Loucy (cell line): ENCODE results near the gene PRDX1.

ENCODE experiments used
- H2AFZ ChIP-seq: fragments of 200-600 bp; sonication (generic); 2 replicates; pipeline ENCODE4 v1.6.0; 2016; ENCODE audit warnings: antibody characterized with exemption, mild to moderate bottlenecking, low read length, moderate library complexity
- H3F3A ChIP-seq: fragments of 200-600 bp; 2 replicates; pipeline ENCODE4 v1.6.0; 2016; ENCODE audit warnings: antibody characterized with exemption, low read depth, mild to moderate bottlenecking
- H3K27me3 ChIP-seq: fragments of 200-600 bp; sonication (generic); 2 replicates; pipeline ENCODE4 v1.6.1; 2014; ENCODE audit warnings: low read length, mild to moderate bottlenecking; ENCODE audit not compliant: insufficient read depth, poor library complexity, severe bottlenecking
- H3K36me3 ChIP-seq: fragments of 200-600 bp; sonication (generic); 2 replicates; pipeline ENCODE4 v1.6.1; 2016; ENCODE audit warnings: low read length; ENCODE audit not compliant: insufficient read depth
- H3K4me1 ChIP-seq: fragments of 200-600 bp; sonication (generic); 2 replicates; pipeline ENCODE4 v1.5.1; 2014; ENCODE audit warnings: low read length, mild to moderate bottlenecking; ENCODE audit not compliant: insufficient read depth, poor library complexity, severe bottlenecking
- H3K4me2 ChIP-seq: fragments of 200-600 bp; sonication (generic); 2 replicates; pipeline ENCODE4 v1.6.0; 2014; ENCODE audit warnings: antibody characterized with exemption, low read length, low read depth, mild to moderate bottlenecking; ENCODE audit not compliant: poor library complexity, severe bottlenecking
- H3K4me3 ChIP-seq: fragments of 200-600 bp; sonication (generic); 2 replicates; pipeline ENCODE4 v1.5.1; 2014; ENCODE audit warnings: low read length, mild to moderate bottlenecking, mixed read lengths; ENCODE audit not compliant: poor library complexity, severe bottlenecking
- H3K79me2 ChIP-seq: fragments of 200-600 bp; sonication (generic); 2 replicates; pipeline ENCODE4 v1.6.1; 2014; ENCODE audit warnings: low read length; ENCODE audit not compliant: insufficient read depth
- H3K9ac ChIP-seq: fragments of 200-600 bp; sonication (generic); 2 replicates; pipeline ENCODE4 v1.6.0; 2014; ENCODE audit warnings: mild to moderate bottlenecking, low read depth, low read length, moderate library complexity; ENCODE audit not compliant: poor library complexity, severe bottlenecking
- H3K9me2 ChIP-seq: fragments of 200-600 bp; sonication (generic); replicated peaks from 2 replicates; pipeline ENCODE4 v1.6.1; 2016; ENCODE audit warnings: low read depth, low read length, mixed read lengths
- H3K9me3 ChIP-seq: fragments of 200-600 bp; sonication (generic); 2 replicates; pipeline ENCODE4 v1.6.1; 2014; ENCODE audit warnings: mild to moderate bottlenecking, antibody characterized with exemption, low read length, low read depth; ENCODE audit not compliant: insufficient read depth
- H4K20me1 ChIP-seq: fragments of 200-600 bp; sonication (generic); 2 replicates; pipeline ENCODE4 v1.6.0; 2014; ENCODE audit warnings: antibody characterized with exemption, low read length, mild to moderate bottlenecking; ENCODE audit not compliant: insufficient read depth, poor library complexity, severe bottlenecking
- EZH2phosphoT487 ChIP-seq: fragments of 200-600 bp; IDR thresholded peaks from 2 replicates; pipeline ENCODE4 v1.6.1; 2018; ENCODE audit warnings: antibody characterized with exemption, mild to moderate bottlenecking, moderate library complexity, borderline replicate concordance
- TF ChIP-seq, protein P1 (sequence below): fragments of 200-600 bp; sonication (generic); conservative IDR thresholded peaks from 2 replicates; pipeline ENCODE4 v1.5.1; 2014; ENCODE audit warnings: mild to moderate bottlenecking, antibody characterized with exemption, low read length

The PRDX1 gene

GRCh38 chr1:45544530-45544929, 22.8 kb upstream of the PRDX1 start:
- Histone ChIP-seq H3K36me3 (no peaks in the 10 kb centered on the region), H3K9me3 (no peaks in the 10 kb centered on the region), H3K4me1 (peaks cover 42% of the 10 kb centered on the region), H4K20me1 (no peaks in the 10 kb centered on the region), H3F3A (peaks cover 8% of the 10 kb centered on the region; the same call in 1 of the 2 replicates), H3K9ac (peak overlapping the region; percentile 74), H3K27me3 (no peaks in the 10 kb centered on the region), H3K9me2 (no peaks in the 10 kb centered on the region), H2AFZ (no peak overlapping the region), H3K4me2 (peak overlapping the region; percentile 91), H3K79me2 (peaks cover 3% of the 10 kb centered on the region; the same call in 1 of the 2 replicates), H3K4me3 (peak overlapping the region; percentile 61)
- no peak for TF ChIP-seq EZH2phosphoT487
- TF ChIP-seq, protein P1, sequence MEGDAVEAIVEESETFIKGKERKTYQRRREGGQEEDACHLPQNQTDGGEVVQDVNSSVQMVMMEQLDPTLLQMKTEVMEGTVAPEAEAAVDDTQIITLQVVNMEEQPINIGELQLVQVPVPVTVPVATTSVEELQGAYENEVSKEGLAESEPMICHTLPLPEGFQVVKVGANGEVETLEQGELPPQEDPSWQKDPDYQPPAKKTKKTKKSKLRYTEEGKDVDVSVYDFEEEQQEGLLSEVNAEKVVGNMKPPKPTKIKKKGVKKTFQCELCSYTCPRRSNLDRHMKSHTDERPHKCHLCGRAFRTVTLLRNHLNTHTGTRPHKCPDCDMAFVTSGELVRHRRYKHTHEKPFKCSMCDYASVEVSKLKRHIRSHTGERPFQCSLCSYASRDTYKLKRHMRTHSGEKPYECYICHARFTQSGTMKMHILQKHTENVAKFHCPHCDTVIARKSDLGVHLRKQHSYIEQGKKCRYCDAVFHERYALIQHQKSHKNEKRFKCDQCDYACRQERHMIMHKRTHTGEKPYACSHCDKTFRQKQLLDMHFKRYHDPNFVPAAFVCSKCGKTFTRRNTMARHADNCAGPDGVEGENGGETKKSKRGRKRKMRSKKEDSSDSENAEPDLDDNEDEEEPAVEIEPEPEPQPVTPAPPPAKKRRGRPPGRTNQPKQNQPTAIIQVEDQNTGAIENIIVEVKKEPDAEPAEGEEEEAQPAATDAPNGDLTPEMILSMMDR: no peak

DNA sequence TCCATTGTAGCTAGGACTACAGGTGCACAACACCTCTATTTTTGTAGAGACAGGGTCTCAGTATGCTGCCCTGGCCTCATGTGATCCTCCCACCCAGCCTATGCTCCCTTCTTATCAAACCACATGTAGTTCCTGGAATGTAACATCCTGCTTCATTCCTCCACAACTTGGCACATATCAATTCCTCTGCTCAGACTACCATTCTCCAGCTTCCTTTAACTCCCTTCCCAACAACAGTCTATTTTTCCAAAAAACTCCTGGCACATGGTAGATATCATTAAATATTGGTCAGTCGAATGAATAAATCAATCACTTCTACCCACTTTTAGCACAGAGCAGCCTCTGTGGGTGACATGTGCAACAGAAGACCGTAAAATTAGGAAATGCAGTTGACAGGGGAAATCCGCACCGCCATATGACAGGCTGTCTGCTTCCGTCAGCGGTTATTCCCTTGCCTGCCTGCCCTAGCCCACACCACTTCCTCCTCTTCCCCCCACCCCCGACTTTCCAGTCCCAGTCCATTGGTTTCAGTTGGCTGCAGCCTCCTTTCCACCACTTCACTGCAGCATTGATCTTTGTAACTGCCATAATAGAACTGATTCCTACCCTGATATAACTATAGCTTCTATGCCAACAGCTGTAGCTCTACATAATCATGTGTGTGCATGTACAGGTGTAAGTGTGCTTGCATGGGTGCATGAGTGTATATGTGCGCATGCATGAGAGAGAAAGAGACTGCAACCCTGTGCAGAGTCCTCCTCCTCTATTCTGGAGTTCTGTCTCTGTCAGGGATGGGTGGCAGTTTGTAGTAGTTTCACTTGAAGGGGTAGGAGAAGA, 22.1 kb upstream of the PRDX1 start:
- peak overlapping the region; percentile 74 for H3K9ac ChIP-seq
- no peak overlapping the region for H2AFZ ChIP-seq
- TF ChIP-seq, protein P1: no peak
- TF ChIP-seq EZH2phosphoT487: no peak
- no peaks in the 10 kb centered on the region for H3K9me3 ChIP-seq
- no peaks in the 10 kb centered on the region for H3K79me2 ChIP-seq
- peaks cover 42% of the 10 kb centered on the region for H3K4me1 ChIP-seq
- peaks cover 8% of the 10 kb centered on the region; the same call in 1 of the 2 replicates for H3F3A ChIP-seq
- peak overlapping the region; percentile 61 for H3K4me3 ChIP-seq
- H3K9me2 ChIP-seq: no peaks in the 10 kb centered on the region
- H3K36me3 ChIP-seq: no peaks in the 10 kb centered on the region
- no peaks in the 10 kb centered on the region for H3K27me3 ChIP-seq
- peak overlapping the region; percentile 91 for H3K4me2 ChIP-seq
- H4K20me1 ChIP-seq: no peaks in the 10 kb centered on the region

- Histone ChIP-seq H3K36me3 (no peaks in the 10 kb centered on the region), H3K4me1 (peaks cover 42% of the 10 kb centered on the region), H3K79me2 (no peaks in the 10 kb centered on the region), H3K4me3 (no peak overlapping the region), H3K9me3 (no peaks in the 10 kb centered on the region), H3K9ac (peak overlapping the region; percentile 37), H3K4me2 (peak overlapping the region; percentile 91), H3K9me2 (no peaks in the 10 kb centered on the region), H3F3A (peaks cover 8% of the 10 kb centered on the region; the same call in 1 of the 2 replicates), H3K27me3 (no peaks in the 10 kb centered on the region), H4K20me1 (no peaks in the 10 kb centered on the region), H2AFZ (no peak overlapping the region)
- TF ChIP-seq, protein P1: no peak
- no peak for TF ChIP-seq EZH2phosphoT487
These were observed 20.9 kb upstream of the PRDX1 start for GRCh38 chr1:45542591-45542990.
